ENCODE results near the gene SMIM43.

Gene SMIM43

DNA sequence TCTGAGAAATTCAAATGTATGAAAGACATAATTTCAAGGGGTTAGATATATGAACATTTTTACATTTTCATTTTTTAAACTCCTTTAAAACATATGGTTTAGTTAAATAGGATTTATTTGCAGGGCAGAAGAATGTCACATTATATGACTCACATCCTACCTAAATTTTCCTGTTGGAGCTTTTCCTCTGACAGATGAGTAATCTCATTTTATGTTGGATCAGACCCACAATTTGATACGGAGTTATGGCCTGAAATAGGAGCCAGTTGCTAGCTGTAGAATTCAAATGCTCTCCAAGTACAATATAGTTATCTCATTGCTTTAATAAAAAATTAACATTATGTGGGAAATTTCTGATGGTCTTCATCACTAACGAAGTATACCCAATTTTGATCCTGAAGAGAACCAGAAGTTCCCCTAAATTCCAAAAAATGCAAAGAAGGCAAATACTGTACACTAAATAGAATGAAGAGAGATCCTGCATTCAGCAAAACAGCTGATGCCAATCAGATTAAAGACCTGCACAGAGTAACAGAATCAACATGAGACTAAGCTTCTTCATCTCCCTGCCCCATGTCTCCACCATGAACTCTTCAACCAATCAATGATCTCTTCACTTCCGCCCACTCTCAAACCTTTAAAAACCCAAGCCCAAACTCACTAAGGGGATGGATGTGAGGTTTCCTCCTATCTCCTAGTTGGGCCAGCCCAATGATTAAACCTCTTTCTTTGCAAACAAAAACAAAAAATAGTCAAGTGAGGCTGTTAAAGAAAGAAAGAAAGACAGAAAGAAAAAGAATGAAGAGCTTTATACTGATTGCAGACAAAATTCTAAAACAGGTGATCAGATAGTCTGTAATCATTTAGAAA, 25.2 kb upstream of the SMIM43 start:
- DNase-seq (ENCODE audit: low spot score in 2 of 2) = no peak
- no peak overlapping the region for H3K4me3 Mint-ChIP-seq
- H3K36me3 Mint-ChIP-seq = no peaks in the 10 kb centered on the region
- H3K27ac Mint-ChIP-seq = no peak overlapping the region
- H3K4me1 Mint-ChIP-seq = no peaks in the 10 kb centered on the region
- H3K9me3 Mint-ChIP-seq = no peaks in the 10 kb centered on the region
- peaks cover 19% of the 10 kb centered on the region for H3K27me3 Mint-ChIP-seq
- ATAC-seq (ENCODE audit: low read depth) = no peak

DNA sequence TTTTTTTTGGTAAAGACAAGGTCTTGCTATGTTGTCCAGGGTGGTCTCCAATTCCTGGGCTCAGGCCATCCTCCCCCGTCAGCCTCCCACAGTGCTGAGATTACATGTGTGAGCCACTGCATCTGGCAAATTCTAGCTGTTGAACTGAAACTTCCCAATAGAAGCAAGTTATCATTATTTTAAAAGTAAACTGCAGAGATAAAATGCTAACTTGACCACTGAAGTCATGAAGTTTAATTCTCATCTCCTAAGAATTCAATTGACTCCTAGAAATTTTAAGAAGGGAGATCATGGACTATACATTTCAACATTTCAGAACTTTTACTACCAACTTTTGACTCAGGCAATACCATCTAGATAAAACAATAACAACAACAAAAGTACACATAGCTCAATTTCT, 24.5 kb upstream of the SMIM43 start:
- peaks cover 2% of the 10 kb centered on the region for H3K9me3 Mint-ChIP-seq
- H3K27ac Mint-ChIP-seq = no peak overlapping the region
- H3K27me3 Mint-ChIP-seq = peaks cover 18% of the 10 kb centered on the region
- DNase-seq (ENCODE audit: low spot score in 2 of 2) = no peak
- ATAC-seq (ENCODE audit: low read depth) = no peak
- H3K36me3 Mint-ChIP-seq = no peaks in the 10 kb centered on the region
- no peak overlapping the region for H3K4me3 Mint-ChIP-seq
- H3K4me1 Mint-ChIP-seq = no peaks in the 10 kb centered on the region

DNA sequence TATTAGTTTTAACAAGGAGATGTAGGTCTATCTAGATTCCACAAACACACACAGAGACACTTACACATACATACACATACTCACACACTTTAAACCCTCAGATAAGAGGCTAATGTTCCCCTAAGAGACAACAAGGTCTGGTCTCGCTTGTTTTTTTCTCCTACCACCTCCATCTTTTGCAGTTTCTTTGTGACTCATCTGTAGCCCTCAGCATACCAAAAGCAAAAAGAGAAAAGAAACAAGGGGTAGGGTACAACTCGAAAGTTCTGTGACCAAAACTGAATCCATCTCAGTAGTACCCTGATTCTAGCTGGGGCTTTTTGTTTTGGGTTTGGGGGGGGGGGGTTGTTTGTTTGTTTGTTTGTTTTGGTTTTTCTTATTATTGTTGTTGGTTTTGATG, 23.9 kb upstream of the SMIM43 start:
- Mint-ChIP-seq H3K9me3 (peaks cover 2% of the 10 kb centered on the region), H3K27ac (no peak overlapping the region), H3K36me3 (no peaks in the 10 kb centered on the region), H3K27me3 (peaks cover 18% of the 10 kb centered on the region), H3K4me3 (no peak overlapping the region), H3K4me1 (no peaks in the 10 kb centered on the region)
- DNase-seq (ENCODE audit: low spot score in 2 of 2) = no peak
- ATAC-seq (ENCODE audit: low read depth) = no peak

DNA sequence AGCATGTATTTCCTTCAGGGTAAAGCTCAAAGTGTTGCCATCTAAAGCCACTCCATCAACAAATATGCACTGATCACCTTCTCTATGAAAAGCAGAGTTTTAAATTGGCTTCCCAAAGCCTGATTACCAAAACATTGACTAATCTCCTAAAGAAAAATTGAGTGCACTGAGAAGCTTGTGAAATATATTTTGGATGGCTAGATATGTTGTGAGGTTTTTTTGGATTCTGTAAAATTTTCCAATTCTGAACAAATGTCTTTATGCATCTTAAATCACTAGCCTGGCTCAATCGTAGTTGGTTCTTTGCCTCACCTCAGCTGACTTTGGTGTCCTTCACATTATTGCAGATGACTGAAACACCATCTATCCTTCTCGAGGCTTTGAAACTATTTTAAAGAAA, 21.3 kb upstream of the SMIM43 start:
- Mint-ChIP-seq H3K27ac (no peak overlapping the region), H3K36me3 (no peaks in the 10 kb centered on the region), H3K9me3 (peaks cover 2% of the 10 kb centered on the region), H3K4me3 (no peak overlapping the region), H3K4me1 (no peaks in the 10 kb centered on the region), H3K27me3 (peaks cover 22% of the 10 kb centered on the region)
- no peak for DNase-seq (ENCODE audit: low spot score in 2 of 2)
- no peak for ATAC-seq (ENCODE audit: low read depth)

DNA sequence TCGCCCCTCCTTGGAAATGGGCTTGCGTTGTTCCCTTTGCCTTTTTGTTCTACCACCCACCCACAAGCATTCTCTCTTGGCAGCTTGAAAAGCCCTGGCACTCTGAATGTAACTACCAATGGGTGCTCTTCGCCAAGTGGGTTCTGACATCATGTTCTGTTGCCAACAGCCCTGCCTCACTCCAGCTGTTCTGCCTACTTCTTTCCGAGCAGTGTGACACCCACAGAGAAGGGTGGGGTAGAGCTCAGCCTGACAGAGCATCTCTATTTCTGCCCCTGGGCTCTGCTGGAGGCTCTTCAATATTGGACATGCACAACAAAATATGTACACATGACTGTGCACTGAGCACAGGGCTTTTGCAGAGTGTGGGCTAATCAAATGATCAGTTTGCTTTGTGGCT, 20.5 kb upstream of the SMIM43 start:
- peaks cover 21% of the 10 kb centered on the region for H3K27me3 Mint-ChIP-seq
- ATAC-seq (ENCODE audit: low read depth) (no peak), DNase-seq (ENCODE audit: low spot score in 2 of 2) (no peak)
- H3K36me3 Mint-ChIP-seq = no peaks in the 10 kb centered on the region
- H3K9me3 Mint-ChIP-seq = peaks cover 2% of the 10 kb centered on the region
- H3K27ac Mint-ChIP-seq = no peak overlapping the region
- no peaks in the 10 kb centered on the region for H3K4me1 Mint-ChIP-seq
- no peak overlapping the region for H3K4me3 Mint-ChIP-seq

DNA sequence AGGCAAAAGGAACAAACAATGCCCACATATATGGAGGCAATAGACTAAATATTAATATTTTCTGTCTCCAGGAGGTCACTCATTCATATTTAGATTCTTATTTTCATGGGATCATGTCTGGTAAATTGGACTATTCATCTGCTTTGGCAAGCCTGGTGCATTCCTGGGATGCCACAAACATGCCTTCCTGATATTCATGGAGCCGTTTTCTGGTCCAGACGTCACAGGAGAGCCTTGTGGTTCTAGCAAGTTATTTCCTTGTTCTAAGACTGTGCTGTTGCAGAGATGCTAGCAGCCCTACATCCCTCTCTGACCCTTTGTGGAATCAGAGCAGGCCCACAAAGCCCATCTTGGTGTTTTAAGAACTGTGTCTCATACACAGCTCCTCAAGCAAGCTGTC, 20.0 kb upstream of the SMIM43 start:
- ATAC-seq (ENCODE audit: low read depth) (no peak), DNase-seq (ENCODE audit: low spot score in 2 of 2) (no peak)
- Mint-ChIP-seq H3K4me3 (no peak overlapping the region), H3K27ac (no peak overlapping the region), H3K36me3 (no peaks in the 10 kb centered on the region), H3K27me3 (peaks cover 21% of the 10 kb centered on the region), H3K4me1 (no peaks in the 10 kb centered on the region), H3K9me3 (peaks cover 2% of the 10 kb centered on the region)

DNA sequence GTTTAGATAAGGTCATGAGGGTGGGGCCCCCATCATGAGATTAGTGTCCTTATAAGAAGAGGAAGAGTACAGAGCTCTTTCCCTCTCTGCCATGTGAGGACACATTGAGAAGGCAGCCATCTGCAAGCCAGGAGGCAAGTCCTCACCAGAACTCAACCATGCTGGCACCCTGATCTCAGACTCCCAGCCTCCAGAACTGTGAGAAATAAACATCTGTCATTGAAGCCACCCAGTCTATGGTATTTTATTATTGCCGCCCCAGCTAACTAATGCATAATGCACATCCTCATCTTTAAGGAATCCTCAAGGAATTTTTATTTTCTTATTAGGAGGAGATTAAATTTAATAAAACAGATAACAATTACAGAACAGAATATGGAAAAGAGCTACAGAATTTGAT, 19.4 kb upstream of the SMIM43 start:
- no peak for DNase-seq (ENCODE audit: low spot score in 2 of 2)

DNA sequence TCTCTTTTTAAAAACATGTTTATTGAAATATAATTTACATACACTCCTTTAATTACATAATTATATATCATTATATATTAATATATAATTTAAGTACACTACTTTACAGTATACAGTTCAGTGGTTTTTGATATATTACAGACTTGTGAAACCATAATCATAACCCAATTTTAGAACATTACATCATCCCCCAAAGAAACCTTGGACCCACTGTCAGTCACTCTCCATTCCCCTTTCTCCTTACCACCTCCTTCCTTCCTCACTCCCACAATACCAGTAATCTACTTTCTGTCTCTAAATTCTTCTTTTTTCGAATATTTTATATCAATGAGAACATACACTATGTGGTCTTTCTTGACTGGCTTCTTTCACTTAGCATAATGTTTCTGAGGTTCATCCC, 18.2 kb upstream of the SMIM43 start:
- ATAC-seq (ENCODE audit: low read depth) = no peak

More for the DNA sequence above, 19.4 kb upstream of the SMIM43 start:
- Mint-ChIP-seq H3K4me3 (no peak overlapping the region), H3K9me3 (peaks cover 2% of the 10 kb centered on the region), H3K4me1 (no peaks in the 10 kb centered on the region), H3K36me3 (no peaks in the 10 kb centered on the region), H3K27ac (no peak overlapping the region), H3K27me3 (peaks cover 22% of the 10 kb centered on the region)
- ATAC-seq (ENCODE audit: low read depth) = no peak

DNA sequence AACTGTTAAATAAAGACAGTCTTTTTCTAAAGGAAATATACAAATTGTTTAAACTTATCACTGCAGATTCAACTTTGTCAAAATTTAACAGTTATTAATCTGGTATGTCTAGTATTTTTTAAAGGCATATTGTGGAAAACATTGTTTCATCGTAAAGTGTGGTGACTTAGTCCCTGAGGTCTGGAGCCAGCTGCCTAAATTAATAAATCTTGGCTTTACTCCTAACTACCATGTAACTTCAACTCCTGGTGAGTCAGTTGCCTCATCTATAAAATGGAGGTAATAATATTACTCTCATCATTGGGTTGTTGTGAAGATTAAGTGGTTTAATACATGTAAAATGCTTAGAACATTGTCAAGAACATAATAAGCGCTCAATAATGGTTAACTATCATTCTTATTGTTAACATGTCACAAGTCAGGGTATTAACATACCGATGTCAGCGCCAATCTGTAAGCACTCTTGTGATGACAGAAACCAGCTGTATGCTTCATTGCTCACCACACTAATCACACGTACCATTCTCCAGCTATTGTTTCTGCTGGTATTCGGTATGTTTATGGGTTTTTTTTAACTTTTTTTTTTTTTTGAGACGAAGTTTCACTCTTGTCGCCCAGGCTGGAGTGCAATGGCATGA, 14.1 kb upstream of the SMIM43 start:
- H3K27ac Mint-ChIP-seq = no peak overlapping the region
- peaks cover 8% of the 10 kb centered on the region for H3K27me3 Mint-ChIP-seq

More for the DNA sequence above, 18.2 kb upstream of the SMIM43 start:
- no peak overlapping the region for H3K4me3 Mint-ChIP-seq
- H3K27me3 Mint-ChIP-seq = peaks cover 17% of the 10 kb centered on the region
- no peaks in the 10 kb centered on the region for H3K4me1 Mint-ChIP-seq
- DNase-seq (ENCODE audit: low spot score in 2 of 2) = no peak
- H3K9me3 Mint-ChIP-seq = peaks cover 2% of the 10 kb centered on the region
- H3K36me3 Mint-ChIP-seq = no peaks in the 10 kb centered on the region
- no peak overlapping the region for H3K27ac Mint-ChIP-seq

DNA sequence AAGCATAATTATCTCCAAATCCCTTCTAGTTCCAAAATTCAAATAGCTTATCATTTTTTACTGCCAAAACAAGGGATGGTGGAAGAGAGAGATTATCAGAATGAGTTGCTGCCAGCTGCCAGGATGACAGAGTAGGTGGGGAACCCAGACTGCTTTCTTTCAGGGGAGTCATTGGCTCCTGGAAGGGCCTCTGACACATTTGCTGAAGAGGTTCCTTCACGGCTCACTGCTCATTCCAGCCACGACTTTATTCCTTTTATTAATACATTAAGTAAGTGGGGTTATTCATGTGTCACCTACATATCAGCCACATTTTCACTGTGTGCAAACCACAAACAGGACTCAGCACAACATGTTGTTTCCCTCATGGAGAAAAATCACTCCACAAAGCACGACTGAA, 12.7 kb upstream of the SMIM43 start:
- ATAC-seq (ENCODE audit: low read depth) (no peak), DNase-seq (ENCODE audit: low spot score in 2 of 2) (no peak)
- Mint-ChIP-seq H3K4me3 (no peak overlapping the region), H3K27ac (no peak overlapping the region), H3K36me3 (no peaks in the 10 kb centered on the region), H3K4me1 (no peaks in the 10 kb centered on the region), H3K27me3 (peaks cover 8% of the 10 kb centered on the region), H3K9me3 (no peaks in the 10 kb centered on the region)

More for the DNA sequence above, 14.1 kb upstream of the SMIM43 start:
- Mint-ChIP-seq H3K36me3 (no peaks in the 10 kb centered on the region), H3K4me3 (no peak overlapping the region), H3K4me1 (no peaks in the 10 kb centered on the region), H3K9me3 (no peaks in the 10 kb centered on the region)
- no peak for ATAC-seq (ENCODE audit: low read depth)
- no peak for DNase-seq (ENCODE audit: low spot score in 2 of 2)

DNA sequence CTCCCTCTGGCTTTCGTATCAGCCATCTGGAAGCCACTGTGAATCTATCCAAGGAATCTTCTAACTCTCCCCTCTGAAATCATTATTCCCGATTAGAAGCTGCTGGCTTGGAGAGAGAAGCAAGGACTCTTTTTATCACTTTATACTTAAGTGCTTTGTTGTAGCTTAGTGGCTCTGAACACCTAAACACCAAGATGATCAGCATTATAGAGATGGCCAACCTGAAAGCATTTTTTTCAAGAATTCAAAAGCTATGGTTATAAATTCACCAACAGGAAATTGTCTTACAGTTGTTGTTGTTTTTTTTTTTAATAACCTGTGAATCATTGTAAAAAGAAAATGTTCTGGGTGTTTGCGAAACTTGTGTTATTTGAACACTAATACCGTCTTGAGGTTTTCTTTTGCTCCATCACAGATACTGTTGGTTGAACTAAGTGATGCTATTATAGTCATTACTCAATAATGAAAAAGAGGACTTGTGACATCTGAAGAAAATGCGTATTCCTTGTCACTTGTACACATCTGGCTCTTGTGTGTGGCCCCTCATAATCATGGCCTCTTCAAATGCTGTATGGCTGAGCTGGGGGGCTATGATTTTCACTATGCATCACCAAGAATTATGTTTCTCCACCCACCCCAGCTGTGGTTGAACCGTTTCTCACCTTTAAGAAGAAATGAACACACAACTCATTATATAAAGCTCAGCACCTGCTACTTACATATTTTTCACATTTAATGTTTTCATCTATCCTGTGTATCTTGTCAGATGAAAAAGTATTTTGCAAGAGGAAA, 11.8 kb upstream of the SMIM43 start:
- no peak for DNase-seq (ENCODE audit: low spot score in 2 of 2)
- Mint-ChIP-seq H3K27me3 (peaks cover 8% of the 10 kb centered on the region), H3K27ac (no peak overlapping the region), H3K4me3 (no peak overlapping the region), H3K4me1 (no peaks in the 10 kb centered on the region), H3K9me3 (no peaks in the 10 kb centered on the region), H3K36me3 (no peaks in the 10 kb centered on the region)
- no peak for ATAC-seq (ENCODE audit: low read depth)

DNA sequence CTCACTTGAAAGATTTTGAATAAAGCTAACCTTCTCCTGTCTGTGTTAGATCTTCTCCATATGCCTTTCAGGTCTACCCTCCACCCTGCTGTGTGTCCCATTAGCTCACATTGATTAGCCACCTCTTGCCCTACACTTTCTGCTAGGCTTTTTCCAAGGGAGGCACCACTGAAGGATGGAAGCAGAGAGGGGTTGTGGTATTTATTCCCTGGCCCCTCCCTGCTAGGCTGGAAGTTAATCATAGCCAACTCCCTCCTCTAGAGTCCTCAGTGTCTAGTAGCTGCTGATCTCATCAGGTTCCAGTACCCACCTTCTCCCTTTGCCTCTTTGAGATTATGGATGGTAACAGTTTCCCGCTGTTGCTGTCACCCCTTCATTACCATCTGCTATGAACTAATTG, 8.9 kb upstream of the SMIM43 start:
- H3K9me3 Mint-ChIP-seq = no peaks in the 10 kb centered on the region
- no peaks in the 10 kb centered on the region for H3K4me1 Mint-ChIP-seq
- no peak for ATAC-seq (ENCODE audit: low read depth)
- H3K36me3 Mint-ChIP-seq = no peaks in the 10 kb centered on the region
- no peak overlapping the region for H3K4me3 Mint-ChIP-seq
- peaks cover 11% of the 10 kb centered on the region for H3K27me3 Mint-ChIP-seq
- DNase-seq (ENCODE audit: low spot score in 2 of 2) = no peak
- H3K27ac Mint-ChIP-seq = no peak overlapping the region

DNA sequence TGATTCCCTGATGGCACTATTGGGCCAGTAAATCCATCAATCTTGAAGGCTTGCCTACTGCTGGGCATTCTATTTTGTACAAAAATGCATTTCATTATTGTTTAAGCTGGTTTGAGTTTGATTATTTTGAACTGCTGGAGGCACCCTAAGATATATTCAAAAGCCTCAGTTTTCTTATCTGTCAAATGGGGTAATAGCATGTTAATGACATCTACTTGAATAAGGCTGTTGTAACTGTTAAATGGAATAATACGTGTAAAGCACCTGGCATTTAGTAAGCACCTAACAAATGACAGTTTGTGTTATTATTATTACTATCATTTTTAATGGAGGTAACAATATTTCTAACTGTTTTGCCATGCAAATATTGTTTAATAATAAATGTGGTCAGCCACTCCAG, 6.9 kb upstream of the SMIM43 start:
- Mint-ChIP-seq H3K4me1 (no peaks in the 10 kb centered on the region), H3K36me3 (no peaks in the 10 kb centered on the region), H3K9me3 (no peaks in the 10 kb centered on the region), H3K27ac (no peak overlapping the region), H3K27me3 (peaks cover 15% of the 10 kb centered on the region), H3K4me3 (no peak overlapping the region)
- no peak for ATAC-seq (ENCODE audit: low read depth)
- no peak for DNase-seq (ENCODE audit: low spot score in 2 of 2)

DNA sequence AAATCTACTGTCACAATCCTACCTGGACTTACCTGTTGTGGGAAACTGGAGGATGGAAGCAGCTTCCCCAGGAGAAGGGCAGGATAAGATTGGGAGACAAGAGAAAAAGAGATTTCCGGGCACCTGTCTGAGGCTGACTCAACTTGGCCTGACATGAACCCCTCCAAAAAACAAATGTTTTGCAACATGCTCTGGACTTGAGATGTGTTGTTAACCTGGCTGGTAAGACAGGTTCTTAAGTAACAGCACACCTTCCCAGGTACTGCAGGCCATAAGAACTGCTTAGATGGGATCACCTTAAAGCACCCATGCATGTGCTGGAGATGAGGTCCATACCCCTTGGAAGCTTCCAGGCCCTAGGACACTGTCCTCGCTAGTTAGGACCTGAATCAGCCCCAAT, 4.4 kb upstream of the SMIM43 start:
- no peak overlapping the region for H3K4me3 Mint-ChIP-seq
- peaks cover 6% of the 10 kb centered on the region for H3K4me1 Mint-ChIP-seq
- no peaks in the 10 kb centered on the region for H3K36me3 Mint-ChIP-seq
- peaks cover 21% of the 10 kb centered on the region for H3K27me3 Mint-ChIP-seq
- no peaks in the 10 kb centered on the region for H3K9me3 Mint-ChIP-seq
- no peak overlapping the region for H3K27ac Mint-ChIP-seq
- no peak for DNase-seq (ENCODE audit: low spot score in 2 of 2)
- ATAC-seq (ENCODE audit: low read depth) = no peak

All from memory B cell (primary cell).